ENCODE measurements around the gene PRSS57.
A peak's percentile ranks its signal among the peaks of the same experiment; 100 is the strongest.

The PRSS57 gene

DNA sequence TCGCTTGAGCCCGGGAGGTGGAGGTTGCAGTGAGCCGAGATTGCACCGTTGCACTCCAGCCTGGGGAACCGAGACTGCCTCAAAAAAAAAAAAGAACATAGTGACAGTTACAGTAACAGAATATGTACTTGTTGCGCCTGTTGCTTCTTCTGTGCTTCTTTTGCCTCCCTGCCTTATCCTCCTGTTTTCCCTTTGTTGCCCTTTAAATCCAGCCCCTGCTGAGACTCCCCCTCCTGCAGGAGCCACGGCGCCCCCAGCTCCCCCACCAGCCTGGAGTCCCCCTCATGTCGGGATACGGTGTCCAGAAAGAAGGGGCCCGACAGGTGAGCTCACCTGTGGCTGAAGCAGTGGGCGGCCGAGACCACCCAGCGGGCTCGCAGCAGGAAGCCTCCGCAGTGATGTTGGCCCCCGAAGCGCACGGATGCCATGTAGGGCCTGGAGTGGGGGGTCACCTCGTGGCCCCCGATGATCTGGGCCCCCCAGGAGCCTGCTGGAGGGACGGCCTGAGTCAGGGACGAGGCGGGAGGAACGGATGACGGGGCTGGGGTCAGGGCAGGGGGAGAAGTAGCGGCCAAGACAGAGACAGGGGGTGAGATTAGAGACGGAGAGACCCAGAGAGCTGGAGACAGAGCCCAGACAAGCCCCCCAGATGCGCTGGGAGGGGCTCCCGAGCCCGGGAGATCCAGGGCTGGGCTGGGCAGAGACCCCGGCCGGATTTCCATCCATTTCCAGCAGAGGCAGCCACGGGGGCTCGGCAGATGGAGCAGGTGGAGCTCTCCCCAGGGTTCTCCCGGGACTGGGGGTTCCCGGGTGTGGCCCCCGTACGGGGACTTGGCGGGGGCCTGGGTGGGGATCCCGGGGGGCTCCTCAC is 536 bp downstream of the PRSS57 start:
- DNase-seq (ENCODE audit: low read depth), result no peak

DNA sequence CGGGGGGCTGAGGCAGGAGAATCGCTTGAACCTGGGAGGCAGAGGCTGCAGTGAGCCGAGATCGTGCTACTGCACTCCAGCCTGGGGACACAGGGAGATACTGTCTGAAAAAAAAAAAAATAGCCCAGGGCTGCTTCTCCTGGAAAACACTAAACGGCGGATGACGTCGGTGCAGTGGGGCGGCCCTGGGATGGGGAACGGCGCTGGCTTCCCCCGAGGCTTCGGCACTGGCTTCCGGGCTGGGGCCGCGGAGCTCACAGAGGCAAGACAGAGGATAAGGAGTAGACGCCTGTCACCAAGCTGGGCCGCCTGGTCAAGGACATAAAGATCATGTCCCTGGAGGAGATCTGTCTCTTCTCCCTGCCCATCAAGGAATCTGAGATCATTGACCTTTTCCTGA is 5.0 kb downstream of the PRSS57 start:
- no peak for DNase-seq (ENCODE audit: low read depth)

DNA sequence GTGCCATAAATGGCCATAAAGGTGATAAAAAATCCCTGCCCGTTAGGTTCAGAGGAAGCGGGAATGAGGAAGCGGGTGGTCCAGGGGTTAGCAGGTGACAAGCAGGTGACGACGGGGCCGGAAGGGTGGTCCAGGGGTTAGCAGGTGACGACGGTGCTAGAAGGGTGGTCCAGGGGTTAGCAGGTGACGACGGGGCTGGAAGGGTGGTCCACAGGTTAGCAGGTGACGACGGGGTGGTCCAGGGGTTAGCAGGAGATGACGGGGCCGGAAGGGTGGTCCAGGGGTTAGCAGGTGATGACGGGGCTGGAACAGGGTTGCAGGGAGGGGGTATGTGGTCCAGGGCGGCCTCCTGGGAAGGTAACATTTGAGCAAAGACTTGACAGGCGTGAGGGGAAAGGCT is 6.3 kb downstream of the PRSS57 start:
- DNase-seq (ENCODE audit: low read depth), result no peak

DNA sequence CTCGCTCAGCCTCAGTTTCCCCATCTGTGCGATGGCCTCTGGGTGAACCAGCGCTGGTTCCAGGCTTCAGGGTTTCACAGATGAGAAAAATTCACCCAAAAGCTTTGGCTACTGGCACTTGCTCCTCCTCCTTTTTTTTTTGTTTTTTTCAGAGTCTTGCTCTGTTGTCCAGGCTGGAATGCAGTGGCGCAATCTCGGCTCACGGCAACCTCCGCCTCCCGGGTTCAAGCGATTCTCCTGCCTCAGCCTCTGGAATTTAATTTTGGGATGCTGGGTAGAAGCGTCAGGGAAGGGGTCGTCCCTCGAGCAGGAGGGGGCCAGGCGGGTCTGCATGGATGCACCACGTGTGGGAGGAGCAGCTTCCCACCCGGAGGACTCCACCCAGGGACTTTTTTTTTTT is 7.0 kb downstream of the PRSS57 start:
- DNase-seq (ENCODE audit: low read depth), result no peak

DNA sequence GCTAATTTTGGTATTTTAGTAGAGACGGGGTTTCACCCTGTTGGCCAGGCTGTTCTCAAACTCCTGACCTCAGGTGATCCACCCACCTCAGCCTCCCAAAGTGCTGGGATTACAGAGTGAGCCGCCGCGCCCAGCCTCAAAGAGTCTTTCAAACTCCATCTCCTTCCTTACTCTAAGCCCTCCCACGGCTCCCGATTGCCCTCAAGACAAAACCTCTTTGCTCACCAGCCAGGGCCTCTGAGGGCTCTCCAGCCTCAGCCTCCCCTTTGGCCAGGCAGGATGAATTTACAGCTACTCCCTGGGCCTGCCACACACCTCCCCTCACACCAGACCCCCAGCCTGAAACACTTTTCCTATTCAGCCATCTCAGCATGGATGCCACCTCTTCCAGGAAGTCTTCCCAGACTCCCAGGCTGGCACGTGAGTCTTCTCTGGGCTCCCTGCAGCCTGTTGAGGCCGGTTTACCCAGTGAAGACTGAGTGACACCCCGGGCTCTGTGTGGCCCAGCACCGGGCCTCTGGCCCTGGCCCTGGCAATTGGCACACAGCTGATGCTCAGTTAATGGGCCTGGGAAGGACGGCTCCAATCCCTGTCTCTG is 7.6 kb downstream of the PRSS57 start:
- DNase-seq (ENCODE audit: low read depth), result no peak

DNA sequence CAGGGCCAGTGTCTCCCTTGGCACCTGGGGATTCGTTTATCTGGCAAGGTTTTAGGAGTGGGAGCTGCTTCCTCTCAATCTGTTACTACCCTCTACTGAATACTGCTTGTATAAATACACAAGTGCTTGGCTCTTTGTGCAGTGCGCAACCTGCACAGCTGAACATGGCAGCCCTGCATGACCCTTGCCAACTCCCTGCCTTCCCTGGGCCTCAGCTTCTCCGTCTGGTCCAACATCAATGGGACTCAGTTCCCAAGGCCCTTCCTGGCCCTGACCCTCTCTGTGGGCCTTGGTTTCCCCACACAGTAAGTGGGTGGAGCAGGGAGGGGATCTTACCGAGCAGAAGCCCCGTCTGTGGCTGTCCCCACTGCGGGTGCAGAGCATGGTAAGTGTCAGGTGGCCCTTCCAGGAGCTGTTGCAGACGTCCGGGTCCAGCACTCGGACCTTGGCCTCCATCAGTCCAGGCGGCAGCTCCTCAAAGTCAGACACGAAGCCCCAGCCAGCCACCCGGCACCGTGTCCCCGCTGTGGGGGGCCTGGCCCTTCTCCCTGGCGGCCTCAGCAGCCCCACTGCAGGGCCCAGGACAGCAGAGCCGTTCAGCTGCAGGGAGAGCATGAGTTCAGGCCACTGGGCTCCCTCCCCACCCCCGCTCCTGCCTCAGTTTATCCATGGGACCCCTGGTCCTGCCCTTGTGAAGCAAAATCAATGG is 8.5 kb downstream of the PRSS57 start:
- DNase-seq (ENCODE audit: low read depth), result no peak

DNA sequence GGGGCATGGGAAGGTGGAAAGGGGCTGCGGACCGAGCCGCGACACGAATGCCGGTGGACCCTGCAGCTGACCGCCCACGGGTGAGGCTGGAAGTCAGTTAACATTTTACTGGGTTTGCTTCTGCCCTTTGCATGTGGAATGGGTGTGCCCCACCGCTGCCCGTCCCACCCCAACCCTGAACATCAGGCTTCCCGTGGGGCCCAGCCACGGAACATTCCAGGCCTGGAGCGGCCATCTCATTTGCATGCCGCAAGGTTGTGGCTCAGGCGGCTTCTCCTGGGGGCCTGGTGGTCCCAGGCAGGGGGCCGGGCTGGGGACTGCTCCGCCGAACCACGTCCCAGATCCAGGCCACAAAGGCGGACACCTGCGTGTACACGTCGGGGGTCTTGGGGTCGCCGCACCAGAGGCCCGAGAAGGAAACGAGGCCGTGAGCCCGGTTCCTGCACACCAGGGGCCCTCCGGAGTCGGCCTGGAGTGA is 9.8 kb downstream of the PRSS57 start:
- DNase-seq (ENCODE audit: low read depth), result no peak

DNA sequence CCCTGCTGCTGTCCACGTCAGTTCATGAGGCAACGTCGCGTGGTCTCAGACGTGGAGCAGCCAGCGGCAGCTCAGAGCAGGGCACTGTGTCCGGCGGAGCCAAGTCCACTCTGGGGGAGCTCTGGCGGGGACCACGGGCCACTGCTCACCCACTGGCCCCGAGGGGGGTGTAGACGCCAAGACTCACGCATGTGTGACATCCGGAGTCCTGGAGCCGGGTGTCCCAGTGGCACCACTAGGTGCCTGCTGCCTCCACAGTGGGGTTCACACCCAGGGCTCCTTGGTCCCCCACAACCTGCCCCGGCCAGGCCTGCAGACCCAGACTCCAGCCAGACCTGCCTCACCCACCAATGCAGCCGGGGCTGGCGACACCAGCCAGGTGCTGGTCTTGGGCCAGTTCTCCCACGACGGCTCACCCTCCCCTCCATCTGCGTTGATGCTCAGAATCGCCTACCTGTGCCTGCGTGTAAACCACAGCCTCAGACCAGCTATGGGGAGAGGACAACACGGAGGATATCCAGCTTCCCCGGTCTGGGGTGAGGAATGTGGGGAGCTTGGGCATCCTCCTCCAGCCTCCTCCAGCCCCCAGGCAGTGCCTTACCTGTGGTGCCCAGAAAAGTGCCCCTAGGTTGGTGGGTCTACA is 12.5 kb downstream of the PRSS57 start:
- DNase-seq (ENCODE audit: low read depth), result no peak

DNA sequence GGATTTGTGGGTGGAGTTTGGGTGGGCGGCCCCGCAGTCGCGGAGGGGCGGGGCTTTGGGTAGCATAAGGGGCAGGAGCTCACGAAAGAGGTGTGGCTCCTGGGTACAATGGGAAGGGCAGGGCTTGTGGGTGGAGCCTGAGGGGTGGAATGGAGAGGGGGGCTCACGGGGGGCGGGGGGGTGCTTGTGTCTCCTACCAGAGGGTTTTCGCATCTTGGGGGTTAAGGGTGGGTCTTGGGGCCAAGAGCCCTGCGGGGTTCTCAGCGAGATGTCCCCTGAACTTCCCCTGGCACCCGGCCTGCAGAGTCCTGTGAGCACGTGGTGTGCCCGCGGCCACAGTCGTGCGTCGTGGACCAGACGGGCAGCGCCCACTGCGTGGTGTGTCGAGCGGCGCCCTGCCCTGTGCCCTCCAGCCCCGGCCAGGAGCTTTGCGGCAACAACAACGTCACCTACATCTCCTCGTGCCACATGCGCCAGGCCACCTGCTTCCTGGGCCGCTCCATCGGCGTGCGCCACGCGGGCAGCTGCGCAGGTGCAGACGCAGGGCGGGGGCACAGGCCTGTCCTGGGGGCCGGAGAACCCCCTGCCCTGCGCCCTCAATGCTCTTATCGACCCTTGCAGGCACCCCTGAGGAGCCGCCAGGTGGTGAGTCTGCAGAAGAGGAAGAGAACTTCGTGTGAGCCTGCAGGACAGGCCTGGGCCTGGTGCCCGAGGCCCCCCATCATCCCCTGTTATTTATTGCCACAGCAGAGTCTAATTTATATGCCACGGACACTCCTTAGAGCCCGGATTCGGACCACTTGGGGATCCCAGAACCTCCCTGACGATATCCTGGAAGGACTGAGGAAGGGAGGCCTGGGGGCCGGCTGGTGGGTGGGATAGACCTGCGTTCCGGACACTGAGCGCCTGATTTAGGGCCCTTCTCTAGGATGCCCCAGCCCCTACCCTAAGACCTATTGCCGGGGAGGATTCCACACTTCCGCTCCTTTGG is 13.9 kb downstream of the PRSS57 start:
- DNase-seq (ENCODE audit: low read depth), result no peak

DNA sequence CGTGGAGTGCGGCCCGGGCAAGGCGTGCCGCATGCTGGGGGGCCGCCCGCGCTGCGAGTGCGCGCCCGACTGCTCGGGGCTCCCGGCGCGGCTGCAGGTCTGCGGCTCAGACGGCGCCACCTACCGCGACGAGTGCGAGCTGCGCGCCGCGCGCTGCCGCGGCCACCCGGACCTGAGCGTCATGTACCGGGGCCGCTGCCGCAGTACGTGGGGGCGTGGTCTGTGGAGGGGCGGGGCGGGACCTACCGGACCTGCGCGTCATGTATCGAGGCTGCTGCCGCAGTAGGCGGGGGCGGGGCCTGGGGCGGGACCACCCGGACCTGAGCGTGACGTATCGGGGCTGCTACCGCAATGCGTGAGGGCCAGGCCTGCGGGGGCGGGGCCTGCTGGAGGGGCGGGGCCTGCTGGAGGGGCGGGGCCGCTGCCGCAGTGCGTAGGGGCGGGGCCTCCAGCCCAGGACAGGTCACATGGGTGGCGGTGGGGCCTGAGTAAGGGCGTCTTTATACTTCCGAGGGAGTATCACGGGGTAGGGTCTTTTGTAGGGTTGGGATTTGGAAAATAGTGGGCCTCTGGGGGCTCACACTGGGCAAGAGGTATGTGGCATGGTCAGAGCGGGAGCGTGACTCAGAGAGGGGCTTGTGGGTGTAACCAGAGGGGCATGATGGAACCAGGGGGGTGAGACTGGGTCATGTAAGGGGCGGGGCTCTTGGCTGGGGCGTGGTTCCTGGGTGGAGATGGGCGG is 14.8 kb downstream of the PRSS57 start:
- DNase-seq (ENCODE audit: low read depth), result peak; percentile 100

DNA sequence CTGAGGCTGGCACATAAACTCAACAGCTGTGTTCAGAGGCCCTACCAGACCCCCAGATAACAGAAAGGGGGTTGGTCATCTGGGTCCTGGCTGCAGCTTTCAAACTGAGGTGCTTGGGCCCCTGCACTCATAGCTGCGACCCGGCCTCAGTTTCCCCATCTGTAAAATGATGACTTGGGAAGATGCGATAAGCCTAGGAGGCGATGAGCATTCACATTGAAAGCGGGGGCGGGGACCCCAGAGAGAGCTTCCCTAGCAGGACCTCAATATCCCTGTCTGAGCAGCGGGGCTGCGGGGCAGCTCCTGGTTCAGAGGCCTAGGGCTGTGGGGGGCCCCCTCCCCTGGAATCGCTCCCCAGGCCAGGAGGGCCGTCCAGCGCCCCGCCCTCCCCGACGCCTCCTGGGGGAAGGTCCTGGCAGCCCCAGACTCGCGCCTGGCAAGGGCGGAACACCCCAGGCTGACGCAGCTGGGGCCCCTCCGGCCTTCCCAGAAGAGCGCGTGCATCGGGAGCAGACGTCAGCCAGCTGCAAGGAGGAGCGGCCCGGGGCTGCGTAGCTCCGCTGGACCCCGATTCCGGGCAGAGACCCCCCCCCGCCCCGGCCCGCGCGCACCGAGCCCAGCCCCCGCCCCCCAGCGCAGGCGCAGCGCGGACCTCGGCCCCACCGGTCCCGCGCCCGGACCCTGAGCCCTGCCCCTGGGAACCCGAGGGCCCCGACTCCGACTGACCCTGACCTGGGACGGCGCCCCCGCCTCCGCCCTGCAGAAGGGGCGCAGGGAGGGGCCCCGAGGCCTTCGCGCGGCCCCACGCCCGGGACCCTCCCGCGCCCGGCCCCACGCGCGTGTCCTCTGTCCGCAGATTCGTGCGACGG is 15.6 kb downstream of the PRSS57 start:
- peak; percentile 41 for DNase-seq (ENCODE audit: low read depth)

DNA sequence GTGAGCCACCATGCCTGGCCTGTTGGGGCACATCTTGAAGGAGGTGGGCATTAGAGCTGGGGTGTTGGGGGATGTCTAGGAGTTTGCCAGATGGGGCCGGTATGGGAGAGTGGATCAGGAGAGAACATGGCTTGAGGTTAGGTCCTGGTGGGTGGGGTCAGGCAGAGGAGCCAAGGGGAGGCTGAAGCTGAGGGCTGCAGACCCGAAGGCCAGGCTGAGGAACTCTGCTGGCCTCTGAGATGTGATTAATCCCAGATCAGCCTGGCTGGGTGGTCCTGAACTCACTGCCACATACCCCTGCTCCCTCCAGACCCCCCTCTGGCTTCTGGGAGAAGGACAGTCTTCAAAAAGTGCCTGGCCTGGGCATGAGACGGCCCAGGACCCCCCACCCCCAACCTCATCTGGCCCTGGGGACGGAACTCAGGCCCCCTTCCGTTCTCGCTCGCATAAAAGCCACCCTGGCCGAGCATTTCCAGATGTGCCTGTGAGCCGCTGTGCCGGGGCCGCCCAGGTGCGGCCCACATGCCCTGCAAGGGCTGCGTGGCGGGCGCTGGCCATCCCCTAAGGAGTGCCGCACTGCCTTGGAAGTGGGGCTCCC is 16.4 kb downstream of the PRSS57 start:
- DNase-seq (ENCODE audit: low read depth), result no peak

DNA sequence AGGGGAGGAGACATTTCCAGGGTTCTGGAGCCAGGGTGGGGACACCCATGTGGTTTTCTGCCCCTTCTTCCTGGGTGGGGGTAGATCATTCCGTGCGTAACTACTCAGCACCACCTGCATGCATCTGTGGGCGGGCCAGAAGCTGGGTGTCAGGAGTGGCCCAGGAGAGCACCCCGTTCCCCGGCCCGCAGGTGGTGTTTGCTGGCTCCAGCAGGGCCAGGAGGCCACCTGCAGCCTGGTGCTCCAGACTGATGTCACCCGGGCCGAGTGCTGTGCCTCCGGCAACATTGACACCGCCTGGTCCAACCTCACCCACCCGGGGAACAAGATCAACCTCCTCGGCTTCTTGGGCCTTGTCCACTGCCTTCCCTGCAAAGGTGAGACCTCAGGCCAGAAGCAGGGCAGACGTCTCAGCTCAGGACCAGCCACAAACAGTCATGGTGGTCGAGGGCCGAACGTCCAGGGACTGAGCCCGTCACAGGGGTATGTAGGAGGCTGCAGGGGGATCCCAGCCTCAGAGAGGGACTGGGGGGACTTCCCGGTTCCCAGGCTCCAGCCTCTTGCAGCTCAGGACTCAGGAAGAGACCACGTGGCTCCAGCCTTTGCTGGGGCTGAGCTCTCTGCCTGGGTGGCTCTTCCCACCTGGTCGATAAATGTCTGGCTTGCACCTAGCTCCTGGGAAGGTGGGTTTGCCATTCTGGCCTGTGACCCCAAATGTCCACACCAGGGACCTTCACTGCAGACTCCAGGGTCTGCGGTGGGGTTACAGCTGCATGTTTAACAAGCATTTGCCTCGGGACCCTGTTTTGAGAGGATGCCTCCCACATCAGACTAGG is 17.4 kb downstream of the PRSS57 start:
- DNase-seq (ENCODE audit: low read depth), result no peak

DNA sequence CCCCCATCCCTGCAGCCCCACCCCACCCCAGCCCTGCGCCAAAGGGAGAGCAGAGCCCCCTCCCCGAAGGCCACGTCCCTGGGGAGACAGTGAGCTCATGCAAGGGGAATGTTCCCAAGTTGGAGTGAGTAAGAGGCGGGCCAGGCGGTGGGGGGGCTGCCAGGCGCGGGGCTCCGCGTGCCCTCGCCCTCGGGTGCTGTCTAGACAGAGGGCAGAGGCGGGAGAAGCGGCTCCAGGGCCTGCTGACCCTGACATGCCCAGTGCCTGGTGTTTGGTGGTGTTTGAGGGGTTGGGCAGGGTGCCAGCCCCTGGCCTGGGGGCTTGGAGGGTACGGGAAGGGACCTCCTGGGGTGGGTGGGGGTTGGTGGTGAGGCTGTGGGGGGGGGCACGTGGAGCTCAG is 18.1 kb downstream of the PRSS57 start:
- DNase-seq (ENCODE audit: low read depth), result no peak

DNA sequence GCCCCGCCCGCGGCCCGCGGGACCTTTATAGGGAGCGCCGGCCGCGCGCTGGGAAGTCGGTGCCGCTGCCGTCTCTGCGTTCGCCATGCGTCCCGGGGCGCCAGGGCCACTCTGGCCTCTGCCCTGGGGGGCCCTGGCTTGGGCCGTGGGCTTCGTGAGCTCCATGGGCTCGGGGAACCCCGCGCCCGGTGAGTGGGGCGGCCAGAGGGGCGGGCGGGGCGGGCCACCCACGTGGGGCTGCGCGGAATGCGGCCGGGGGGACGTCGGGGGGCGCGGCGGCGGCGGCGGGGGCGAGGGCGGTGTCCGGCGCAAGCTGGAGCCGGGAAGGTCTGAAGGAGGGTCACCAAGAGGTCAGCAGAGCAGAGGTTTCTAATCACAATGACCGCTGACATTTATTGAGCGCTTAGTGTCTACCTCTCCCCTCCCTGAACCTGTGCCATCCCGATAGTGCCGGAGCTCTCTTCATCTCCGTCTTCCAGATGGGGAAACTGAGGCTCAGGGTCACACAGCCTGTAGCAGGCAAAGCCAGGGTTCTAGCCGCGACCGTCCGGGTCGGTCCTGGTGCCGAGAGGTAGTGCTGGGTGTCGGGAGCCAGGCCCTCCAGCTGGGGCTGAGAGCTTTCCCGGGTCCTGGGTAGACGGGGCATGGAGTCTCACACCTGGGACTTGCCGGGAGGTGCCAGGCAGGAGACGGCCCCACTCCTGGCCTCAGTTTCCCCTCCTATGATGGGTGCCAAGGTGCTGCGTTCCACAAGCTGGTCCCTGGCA is 18.7 kb downstream of the PRSS57 start, which contains the start of gene FSTL3:
Gene FSTL3 (plus strand): TSS at position 54 of the 767 bp plus-strand sequence. CDS start 32 bp downstream, at position 86.
- DNase-seq (ENCODE audit: low read depth), result no peak

DNA sequence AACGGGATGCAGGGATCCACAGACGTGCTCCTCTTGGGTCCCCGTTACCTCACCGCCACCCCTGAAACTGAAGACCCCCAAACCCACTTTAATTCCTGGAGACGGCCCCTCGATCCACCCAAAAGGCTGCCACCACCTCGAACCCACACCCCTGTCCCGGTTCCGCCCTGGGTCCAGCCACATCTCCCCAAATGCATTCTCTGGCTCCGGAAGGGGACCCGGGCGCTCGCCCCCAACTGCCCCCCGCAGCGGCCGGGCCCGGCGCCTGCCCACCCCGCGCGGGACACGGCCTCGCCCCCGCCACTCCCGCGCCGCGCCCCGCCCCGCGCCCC is 19.3 kb downstream of the PRSS57 start:
- DNase-seq (ENCODE audit: low read depth), result no peak

Measured in activated T-cell treated with anti-CD3 and anti-CD28 coated beads for 48 hours (primary cell).